NOMO-1 treated with dmso at 0.1 percent for 144 hours (cell line): ENCODE data around the gene DIP2C.

Source experiments
- DNase-seq: peaks from one replicate; lab custom pipeline; 2025; ENCODE audit not compliant: unreplicated experiment; lab: John Stamatoyannopoulos, UW

DIP2C gene

DNA sequence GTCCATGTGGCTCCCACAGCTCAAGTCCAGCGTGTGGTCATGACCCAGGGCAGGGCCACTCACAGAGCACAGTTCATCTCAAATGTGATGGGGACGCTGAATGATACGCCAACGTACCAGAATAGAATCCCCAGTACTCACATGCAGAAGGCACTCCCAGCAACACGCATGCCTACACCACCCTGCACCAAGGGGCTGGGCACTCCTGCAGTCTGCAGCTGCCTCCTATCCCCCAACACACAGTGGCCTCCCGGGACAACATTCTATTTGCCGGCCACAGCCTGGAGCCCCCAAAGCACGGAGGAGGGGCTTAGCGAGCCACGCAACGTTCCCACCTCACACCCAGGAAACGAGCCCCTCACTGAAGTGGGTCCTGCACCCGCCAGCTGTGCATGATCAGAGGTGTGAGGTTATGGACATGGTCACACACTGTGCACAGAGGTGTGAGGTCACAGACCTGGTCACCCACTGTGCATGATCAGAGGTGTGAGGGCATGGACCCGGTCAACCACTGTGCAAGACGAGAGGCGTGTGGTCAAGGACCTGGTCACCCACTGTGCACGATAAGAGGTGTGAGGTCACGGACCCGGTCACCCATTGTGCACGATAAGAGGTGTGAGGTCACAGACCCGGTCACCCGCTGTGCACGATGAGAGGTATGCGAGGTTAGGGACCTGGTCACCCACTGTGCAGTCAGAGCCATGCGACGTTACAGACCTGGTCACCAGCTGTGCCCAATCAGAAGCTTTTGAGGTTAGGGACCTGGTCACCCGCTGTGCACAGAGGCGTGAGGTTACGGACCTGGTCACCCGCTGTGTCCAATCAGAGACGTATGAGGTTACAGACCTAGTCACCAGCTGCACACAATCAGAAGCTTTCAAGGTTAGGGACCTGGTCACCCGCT is 182.8 kb downstream of the DIP2C start:
- DNase-seq, result no peak

- DNase-seq, result no peak
Observed at GRCh38 chr10:505419-505818, 184.0 kb downstream of the DIP2C start.

DNA sequence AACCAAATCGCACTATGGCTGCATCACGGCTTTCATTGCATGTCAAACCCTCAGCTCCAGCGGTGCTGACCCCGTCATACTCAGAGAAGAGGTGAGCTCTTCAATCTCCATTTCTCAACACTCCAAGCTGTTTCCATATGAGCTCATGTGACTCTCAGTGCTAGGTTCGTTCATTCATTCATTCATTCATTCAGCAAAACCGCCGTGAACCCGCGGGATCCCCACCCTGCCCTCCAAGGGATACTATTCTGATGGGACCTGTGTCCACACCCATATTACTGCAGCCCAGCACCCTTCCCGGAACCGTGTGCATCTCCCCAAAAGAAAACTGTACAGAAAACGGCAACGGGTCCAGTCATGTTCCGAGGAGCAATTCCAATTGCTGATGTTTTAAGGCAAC is 184.7 kb downstream of the DIP2C start:
- DNase-seq, result no peak

- DNase-seq, result no peak
Observed at GRCh38 chr10:504121-504611, 185.3 kb downstream of the DIP2C start.

DNA sequence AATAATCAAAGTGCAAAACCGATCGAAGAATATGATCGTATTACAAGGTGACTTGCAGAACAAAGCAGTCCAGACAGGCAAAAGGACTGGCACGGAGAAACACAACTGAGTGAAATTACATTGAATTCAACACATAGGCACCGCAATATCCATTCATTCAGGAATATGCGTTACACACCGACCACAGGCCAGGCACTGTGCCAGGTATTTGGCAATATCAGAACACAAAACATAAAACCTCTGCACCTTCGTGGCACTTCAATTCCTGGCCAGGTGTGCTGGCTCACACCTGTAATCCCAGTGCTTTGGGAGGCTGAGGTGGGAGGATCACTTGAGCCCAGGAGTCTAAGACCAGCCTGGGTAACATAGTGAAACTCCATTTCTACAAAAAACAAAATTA is 187.9 kb downstream of the DIP2C start:
- no peak for DNase-seq

DNA sequence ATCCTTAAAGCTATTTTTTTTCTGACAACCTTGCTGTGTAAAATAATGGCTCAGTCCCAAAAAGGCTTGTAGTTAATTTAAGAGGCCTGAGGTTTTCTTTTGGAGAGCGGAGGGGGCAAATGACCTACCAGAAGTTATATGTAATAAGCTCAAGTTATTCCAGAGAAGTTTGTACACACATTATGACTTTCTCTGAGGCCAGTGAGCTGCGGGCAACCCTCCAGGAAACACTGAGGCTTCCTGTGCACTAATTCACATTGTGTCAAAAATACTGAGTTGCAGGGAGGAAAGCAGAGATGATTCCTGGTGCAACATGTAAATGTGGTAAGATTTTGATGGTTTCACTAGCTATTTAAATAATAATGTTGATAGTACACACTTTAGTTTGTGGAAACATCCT is 188.6 kb downstream of the DIP2C start:
- no peak for DNase-seq

DNA sequence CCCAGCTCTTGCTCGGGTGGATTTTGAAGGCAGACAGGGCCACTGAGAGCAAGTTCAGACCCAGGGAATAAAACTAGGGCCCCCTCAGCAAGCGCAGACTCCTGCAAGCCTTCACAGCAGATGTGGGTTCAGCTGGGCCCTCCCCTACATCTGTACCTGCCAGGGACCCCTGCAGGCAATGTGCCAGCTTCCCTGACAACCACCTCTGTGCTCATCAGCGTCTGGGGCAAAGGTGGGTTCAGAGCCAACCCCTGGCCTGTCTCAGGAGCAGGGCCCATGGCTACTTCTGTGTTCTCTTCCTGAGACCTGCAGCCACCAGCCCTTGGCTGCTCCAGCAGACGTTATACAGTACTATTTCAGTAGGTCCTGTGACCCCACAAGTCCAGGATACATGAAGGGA is 189.5 kb downstream of the DIP2C start:
- no peak for DNase-seq

DNA sequence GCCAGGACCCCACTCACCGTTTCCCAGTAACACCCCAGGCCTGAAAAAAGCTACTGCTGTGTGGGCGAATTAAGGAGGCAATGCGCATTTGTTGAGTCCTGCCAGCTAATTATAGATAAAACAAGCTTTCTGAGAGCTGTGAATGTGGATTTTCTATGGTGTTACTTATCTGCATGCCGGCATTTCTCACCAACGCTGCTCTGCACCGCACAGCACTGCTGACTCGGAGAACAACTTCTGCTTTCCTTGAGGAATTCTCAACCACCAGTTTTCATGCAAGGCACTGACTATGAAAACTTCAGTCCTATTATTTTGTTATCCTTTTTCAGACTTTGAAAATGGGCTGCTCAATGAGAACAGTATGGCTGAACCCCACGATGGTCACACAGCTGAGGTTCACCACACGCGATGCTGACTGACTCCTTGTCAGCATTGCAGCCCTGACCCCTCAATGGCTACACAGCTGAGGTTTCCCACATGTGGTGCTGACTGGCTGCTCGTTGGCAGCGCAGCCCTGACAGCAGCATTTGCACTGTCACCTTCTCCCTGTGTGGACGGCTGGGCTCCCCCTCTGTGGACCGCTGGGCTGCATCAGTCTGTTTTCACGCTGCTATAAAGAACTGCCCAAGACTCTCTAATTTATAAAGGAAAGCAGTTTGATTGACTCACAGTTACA is 190.6 kb downstream of the DIP2C start:
- no peak for DNase-seq

GRCh38 chr10:497898-498451 is 191.5 kb downstream of the DIP2C start:
- DNase-seq, result no peak

DNA sequence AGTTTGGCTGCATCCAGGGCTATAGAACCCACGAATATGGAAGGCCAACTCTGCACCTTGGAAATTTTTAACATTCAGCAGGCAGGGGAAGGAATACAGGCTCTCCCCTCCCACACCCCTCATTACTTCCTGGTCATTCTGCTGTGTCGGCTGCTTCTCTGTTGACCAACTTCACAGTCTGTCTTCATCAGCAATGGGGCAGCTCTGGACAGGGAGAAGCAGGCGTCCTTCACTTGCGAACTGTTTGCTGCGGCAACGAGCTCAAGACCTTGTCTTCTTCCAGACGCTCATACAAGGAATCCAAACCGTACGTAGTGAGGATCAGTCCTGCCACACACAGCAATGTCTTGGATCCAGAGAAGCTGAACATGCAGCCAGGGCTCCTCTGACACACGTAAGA is 192.2 kb downstream of the DIP2C start:
- no peak for DNase-seq

DNA sequence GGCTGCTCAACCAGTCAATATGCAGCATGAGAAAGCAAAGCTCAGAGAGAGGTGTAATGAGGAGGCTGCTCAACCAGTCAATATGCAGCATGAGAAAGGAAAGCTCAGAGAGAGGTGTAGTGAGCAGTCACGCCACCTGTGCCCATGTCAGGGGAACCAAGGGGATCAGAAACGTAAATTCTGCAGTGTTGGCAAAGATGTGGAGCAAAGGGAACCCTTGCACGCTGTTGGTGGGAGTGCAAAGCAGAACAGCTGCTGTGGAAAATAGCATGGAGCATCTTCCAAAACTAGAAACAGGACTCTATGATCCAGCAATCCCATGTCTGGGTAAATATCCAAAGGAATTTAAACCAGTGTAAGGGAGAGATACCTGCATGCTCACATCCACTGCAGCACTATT is 194.9 kb downstream of the DIP2C start:
- no peak for DNase-seq

- DNase-seq, result no peak
Observed at GRCh38 chr10:494149-494542, 195.3 kb downstream of the DIP2C start.

GRCh38 chr10:493391-494148 is 195.9 kb downstream of the DIP2C start:
- no peak for DNase-seq

DNA sequence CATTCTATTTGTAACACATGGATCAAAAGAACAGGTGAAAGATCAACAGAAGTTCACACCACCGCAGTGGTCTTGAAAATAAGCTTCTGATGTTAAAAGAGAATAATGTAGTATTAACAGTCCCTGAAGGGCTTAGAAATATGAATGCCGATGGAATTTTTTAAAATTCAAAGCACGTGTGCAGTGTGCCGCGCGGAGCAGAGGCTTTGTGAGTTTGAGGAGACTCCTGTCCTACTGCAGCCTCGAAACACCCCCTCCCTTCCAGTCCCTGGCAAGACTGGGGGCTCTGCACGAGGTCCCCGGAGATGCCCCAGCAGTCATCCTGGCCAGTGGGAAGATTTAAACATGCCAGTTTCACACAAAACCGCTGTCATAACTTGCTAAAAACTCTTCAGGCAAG is 196.6 kb downstream of the DIP2C start:
- no peak for DNase-seq

GRCh38 chr10:491667-492424 is 197.6 kb downstream of the DIP2C start:
- no peak for DNase-seq

- no peak for DNase-seq
Observed at GRCh38 chr10:490891-491571, 198.4 kb downstream of the DIP2C start.

GRCh38 chr10:490256-490655 is 199.2 kb downstream of the DIP2C start:
- DNase-seq, result no peak

DNA sequence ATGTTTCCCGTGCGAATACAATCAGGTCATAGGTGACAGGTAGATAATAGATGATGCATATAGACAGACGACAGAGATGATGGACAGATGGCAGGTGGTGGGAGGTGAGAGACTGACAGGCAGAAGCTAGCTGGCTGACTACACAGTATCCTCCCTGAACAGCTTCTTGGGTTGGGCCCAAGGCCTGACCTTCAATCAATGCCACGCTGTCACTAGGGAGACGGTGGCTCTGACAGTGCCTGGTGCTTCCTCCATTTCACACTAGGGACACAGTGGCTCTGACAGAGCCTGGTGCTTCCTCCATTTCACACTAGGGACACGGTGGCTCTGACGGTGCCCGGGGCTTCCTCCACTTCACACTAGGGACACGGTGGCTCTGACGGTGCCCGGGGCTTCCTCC is 200.1 kb downstream of the DIP2C start:
- DNase-seq, result no peak

DNA sequence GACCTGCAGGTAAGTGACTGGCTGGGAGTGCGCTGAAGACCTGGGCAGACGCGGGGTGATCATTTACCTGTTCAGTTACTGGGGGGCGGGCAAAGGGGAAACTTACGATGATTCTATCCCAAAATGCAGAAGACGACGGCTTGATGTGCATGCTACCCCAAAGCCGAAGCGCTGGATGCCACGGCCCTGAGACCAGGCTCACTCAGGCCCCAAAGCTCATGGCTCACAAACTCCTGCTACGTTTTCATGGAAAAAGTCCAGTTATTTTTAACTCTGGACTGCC is 200.6 kb downstream of the DIP2C start:
- no peak for DNase-seq
